Prostate gland (tissue), 2 donors: ENCODE measurements around the gene MOG. TPM values are rescaled to one million over a fixed set of nuclear protein-coding genes. Genes with fewer than 3 reads are reported as not detected.

ENCODE experiments used
- DNase-seq: peaks from one replicate; pipeline ENCODE4 v3.0.0-alpha.2; 2019; ENCODE audit warnings: low spot score
- H3K27ac ChIP-seq, 2 donors: fragments of 200-600 bp; sonication (generic); 2 replicates each; pipeline ENCODE4 v1.5.1; 2017 to 2019
- H3K27me3 ChIP-seq: fragments of 200-600 bp; sonication (generic); replicated peaks from 2 replicates; pipeline ENCODE4 v1.5.1; 2019; ENCODE audit not compliant: insufficient read depth
- H3K36me3 ChIP-seq, 2 donors: fragments of 200-600 bp; sonication (generic); 1 replicate in 1 of 2; 2 replicates in 1 of 2; pipeline versions ENCODE4 v1.5.1 to v1.8.1; 2017 to 2019
- H3K4me1 ChIP-seq: fragments of 200-600 bp; sonication (generic); replicated peaks from 2 replicates; pipeline ENCODE4 v1.5.1; 2019
- H3K4me3 ChIP-seq, 2 donors: fragments of 200-600 bp; sonication (generic); 2 replicates each; pipeline ENCODE4 v1.5.1; 2017 to 2019
- H3K9me3 ChIP-seq: fragments of 200-600 bp; sonication (generic); 2 replicates; pipeline ENCODE4 v1.5.1; 2017
- POLR2A ChIP-seq: fragments of 450-650 bp; IDR thresholded peaks from one replicate; pipeline ENCODE4 v1.6.1; 2016; ENCODE audit warnings: antibody characterized with exemption, mild to moderate bottlenecking
- POLR2AphosphoS5 ChIP-seq: sonication (generic); formaldehyde crosslinking; IDR thresholded peaks from one replicate; pipeline ENCODE4 v1.6.1; 2017; ENCODE audit warnings: antibody characterized with exemption
- WGBS: methylation state at CpG from one replicate; pipeline ENCODE4 v1.1.5; 2018; 5-methylcytosine and 5-hydroxymethylcytosine counted together
- intact Hi-C: fragments of 100-400 bp; cut with DNase I; formaldehyde crosslinking; loops from one replicate; pipeline ENCODE4 v1.14.2; 2022
- total RNA-seq, 2 donors: library from RNA; depleted of rRNA; stranded (reverse); fragments of >200 nt; gene quantifications; one replicate each; pipeline ENCODE4 v1.1.0, GENCODE V29; 2016
- TF ChIP-seq, protein P1 (sequence below), 4 experiments: fragments of 200-600 bp in 2 of 4; fragments of 450-650 bp in 2 of 4; sonication (generic) in 2 of 4; IDR thresholded peaks; 1 replicate in 3 of 4; 2 replicates in 1 of 4; pipeline ENCODE4 v1.5.1; 2016 to 2019; ENCODE audit warnings: antibody characterized with exemption in 4 of 4, mild to moderate bottlenecking in 2 of 4, moderate library complexity in 2 of 4

The MOG gene
- total RNA-seq, 2 donors from 2014 or later: not detected

DNA sequence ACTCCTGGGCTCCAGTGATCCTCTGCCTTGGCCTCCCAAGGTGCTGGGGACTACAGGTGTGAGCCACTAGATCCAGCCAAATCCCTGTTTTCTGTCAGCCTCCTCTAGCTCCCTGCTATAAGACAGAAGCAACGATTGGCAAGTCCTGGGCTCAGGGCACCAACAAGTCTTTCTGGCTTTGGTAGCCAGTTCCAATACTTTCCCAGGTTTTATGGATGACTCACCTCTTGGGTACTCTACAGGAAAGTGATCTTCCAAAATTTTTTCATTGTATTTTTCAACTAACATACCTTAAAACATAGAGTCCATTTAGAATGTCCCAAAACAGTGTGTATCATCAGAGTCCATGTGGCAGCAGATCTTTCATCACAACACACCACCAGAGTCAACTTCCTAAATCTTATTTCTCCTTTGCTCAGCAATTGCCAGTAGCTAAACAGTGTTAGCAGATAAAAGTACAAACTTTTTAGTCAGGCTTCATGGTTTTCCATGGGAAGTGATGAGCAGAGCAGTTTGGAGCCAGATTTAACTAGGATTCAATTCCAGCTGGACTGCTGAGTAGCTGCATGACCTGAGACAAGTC lies 37.2 kb upstream of the MOG start:
- no peak for DNase-seq
- TF ChIP-seq POLR2AphosphoS5: no peak
- no peak for TF ChIP-seq POLR2A
- TF ChIP-seq, protein P1, sequence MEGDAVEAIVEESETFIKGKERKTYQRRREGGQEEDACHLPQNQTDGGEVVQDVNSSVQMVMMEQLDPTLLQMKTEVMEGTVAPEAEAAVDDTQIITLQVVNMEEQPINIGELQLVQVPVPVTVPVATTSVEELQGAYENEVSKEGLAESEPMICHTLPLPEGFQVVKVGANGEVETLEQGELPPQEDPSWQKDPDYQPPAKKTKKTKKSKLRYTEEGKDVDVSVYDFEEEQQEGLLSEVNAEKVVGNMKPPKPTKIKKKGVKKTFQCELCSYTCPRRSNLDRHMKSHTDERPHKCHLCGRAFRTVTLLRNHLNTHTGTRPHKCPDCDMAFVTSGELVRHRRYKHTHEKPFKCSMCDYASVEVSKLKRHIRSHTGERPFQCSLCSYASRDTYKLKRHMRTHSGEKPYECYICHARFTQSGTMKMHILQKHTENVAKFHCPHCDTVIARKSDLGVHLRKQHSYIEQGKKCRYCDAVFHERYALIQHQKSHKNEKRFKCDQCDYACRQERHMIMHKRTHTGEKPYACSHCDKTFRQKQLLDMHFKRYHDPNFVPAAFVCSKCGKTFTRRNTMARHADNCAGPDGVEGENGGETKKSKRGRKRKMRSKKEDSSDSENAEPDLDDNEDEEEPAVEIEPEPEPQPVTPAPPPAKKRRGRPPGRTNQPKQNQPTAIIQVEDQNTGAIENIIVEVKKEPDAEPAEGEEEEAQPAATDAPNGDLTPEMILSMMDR (IDR thresholded peaks at IDR 0.05): no peak
- intact Hi-C loops: no loop called here
- no peak overlapping the region for H3K27ac ChIP-seq
- no peaks in the 10 kb centered on the region for H3K4me1 ChIP-seq
- 35% methylated on average over 1 of the region's 1 CpG for WGBS
- no peak overlapping the region for H3K4me3 ChIP-seq
- no peaks in the 10 kb centered on the region for H3K27me3 ChIP-seq
- no peaks in the 10 kb centered on the region for H3K9me3 ChIP-seq
- no peaks in the 10 kb centered on the region for H3K36me3 ChIP-seq

DNA sequence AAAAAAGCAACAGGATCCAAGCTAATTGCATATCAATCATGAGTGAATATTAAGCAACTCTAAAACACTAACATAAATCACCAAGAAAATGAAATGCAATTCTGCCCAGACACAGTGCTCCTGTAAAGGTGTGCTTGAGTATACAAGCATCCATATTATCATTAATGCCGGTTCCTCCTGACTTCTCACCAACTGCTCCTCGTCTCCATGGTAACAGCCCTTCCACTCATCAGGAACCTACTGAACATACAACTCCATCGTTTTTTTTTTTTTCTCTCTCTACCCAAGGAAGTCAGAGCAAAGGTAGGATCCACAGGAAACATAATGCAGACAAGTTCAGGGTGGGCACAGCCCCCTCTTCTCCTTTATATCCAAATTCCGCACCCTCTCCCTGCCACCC lies 36.3 kb upstream of the MOG start:
- H3K4me3 ChIP-seq: no peak overlapping the region
- no peaks in the 10 kb centered on the region for H3K9me3 ChIP-seq
- TF ChIP-seq POLR2AphosphoS5: no peak
- no peak for TF ChIP-seq POLR2A
- TF ChIP-seq, protein P1 (IDR thresholded peaks at IDR 0.05): no peak
- no peaks in the 10 kb centered on the region for H3K27me3 ChIP-seq
- no peak overlapping the region for H3K27ac ChIP-seq
- no peaks in the 10 kb centered on the region for H3K4me1 ChIP-seq
- no peaks in the 10 kb centered on the region for H3K36me3 ChIP-seq
- intact Hi-C loops: no loop called here
- DNase-seq: no peak
- 71% methylated on average over 4 of the region's 4 CpGs for WGBS

DNA sequence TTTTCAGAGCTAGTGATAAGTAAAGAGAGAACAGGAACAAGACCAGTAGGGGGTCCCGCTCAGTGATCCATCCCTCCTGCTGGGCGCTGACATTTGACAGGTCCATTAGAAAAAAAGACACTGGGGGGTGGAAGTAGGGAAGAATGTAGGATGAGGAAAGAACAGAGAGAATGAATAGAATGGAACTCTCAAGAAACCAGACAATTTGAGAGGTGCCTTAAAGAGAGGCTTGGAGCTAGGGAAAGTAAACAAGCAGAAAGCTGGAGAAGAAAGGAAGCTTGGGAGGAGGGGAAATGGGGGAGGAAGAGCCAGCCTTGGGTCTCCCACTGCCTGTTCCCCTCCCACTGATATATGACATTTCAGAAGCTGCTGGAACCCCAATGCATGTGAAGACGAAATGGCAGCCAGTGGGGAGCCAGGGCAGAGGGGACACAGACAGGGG lies 32.4 kb upstream of the MOG start:
- Histone ChIP-seq H3K27ac (no peak overlapping the region), H3K4me3 (no peak overlapping the region), H3K9me3 (no peaks in the 10 kb centered on the region), H3K27me3 (no peaks in the 10 kb centered on the region), H3K36me3 (no peaks in the 10 kb centered on the region), H3K4me1 (no peaks in the 10 kb centered on the region)
- TF ChIP-seq POLR2AphosphoS5: no peak
- no peak for TF ChIP-seq POLR2A
- TF ChIP-seq, protein P1 (IDR thresholded peaks at IDR 0.05): no peak
- intact Hi-C loops: no loop called here
- DNase-seq: no peak
- WGBS: 84% methylated on average over 3 of the region's 3 CpGs

DNA sequence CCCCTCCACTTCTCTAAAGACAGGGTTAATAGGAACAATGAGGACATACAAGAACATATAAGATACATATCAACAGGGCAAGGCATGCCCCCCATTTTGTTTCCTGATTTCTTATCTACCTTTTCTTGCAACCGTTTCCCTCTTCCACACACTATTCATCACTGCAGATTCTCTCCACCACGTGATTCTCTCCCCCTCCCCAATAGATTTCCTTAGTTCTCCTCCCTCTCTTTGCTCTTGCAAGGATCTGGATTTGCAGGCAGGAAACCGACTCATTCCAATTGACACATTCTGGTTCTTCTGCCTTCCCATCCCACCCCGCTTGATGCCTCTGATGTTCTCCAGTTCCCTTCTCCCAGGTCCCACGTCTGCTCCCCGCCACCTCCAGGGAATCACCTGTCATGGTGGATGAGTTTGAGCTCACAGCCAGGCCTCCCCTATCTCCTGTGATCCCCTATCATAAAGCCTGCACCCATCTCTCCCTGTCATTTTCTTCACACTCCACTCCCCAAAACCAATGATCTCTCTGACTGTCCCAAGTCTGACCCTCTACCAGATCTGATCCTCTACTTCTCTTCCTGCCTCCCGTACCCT lies 31.5 kb upstream of the MOG start:
- no peaks in the 10 kb centered on the region for H3K4me1 ChIP-seq
- no peaks in the 10 kb centered on the region for H3K36me3 ChIP-seq
- intact Hi-C loops: no loop called here
- H3K9me3 ChIP-seq: no peaks in the 10 kb centered on the region
- no peak overlapping the region for H3K27ac ChIP-seq
- WGBS: 65% methylated on average over 7 of the region's 7 CpGs
- no peaks in the 10 kb centered on the region for H3K27me3 ChIP-seq
- H3K4me3 ChIP-seq: no peak overlapping the region
- TF ChIP-seq POLR2A (no peak), POLR2AphosphoS5 (no peak)
- TF ChIP-seq, protein P1 (IDR thresholded peaks at IDR 0.05): no peak
- no peak for DNase-seq
